HepG2 (cell line): Measurements from ENCODE around the gene ELMO2. TPM values are rescaled to one million over a fixed set of nuclear protein-coding genes. Genes with fewer than 3 reads are reported as not detected.

ENCODE experiments used
- E2F5 ChIP-seq: sonication (generic); formaldehyde crosslinking; conservative IDR thresholded peaks from 2 replicates; pipeline ENCODE4 v1.4.0; 2020; ENCODE audit warnings: missing genetic modification reagents
- MXD1 ChIP-seq: sonication (generic); formaldehyde crosslinking; IDR thresholded peaks from 2 replicates; pipeline ENCODE4 v1.4.0; 2020; ENCODE audit warnings: mild to moderate bottlenecking, missing genetic modification reagents
- PLSCR1 ChIP-seq: sonication (generic); formaldehyde crosslinking; IDR thresholded peaks from 2 replicates; pipeline ENCODE4 v1.5.0; 2020; ENCODE audit warnings: missing genetic modification reagents, mild to moderate bottlenecking, borderline replicate concordance
- PRMT3 ChIP-seq: sonication (generic); formaldehyde crosslinking; IDR thresholded peaks from 2 replicates; pipeline ENCODE4 v1.8.1; 2022; ENCODE audit warnings: low read depth, mild to moderate bottlenecking, moderate library complexity, missing genetic modification reagents, borderline replicate concordance
- RERE ChIP-seq: IDR thresholded peaks from 2 replicates; pipeline ENCODE4 v1.6.1; 2016; ENCODE audit warnings: low read depth, missing genetic modification reagents, missing compliant biosample characterization
- TSC22D2 ChIP-seq: sonication (generic); formaldehyde crosslinking; IDR thresholded peaks from 2 replicates; pipeline ENCODE4 v1.5.1; 2020; ENCODE audit warnings: missing genetic modification reagents, mild to moderate bottlenecking, borderline replicate concordance
- ZFP82 ChIP-seq: sonication (generic); formaldehyde crosslinking; IDR thresholded peaks from 2 replicates; pipeline ENCODE4 v1.5.1; 2020; ENCODE audit warnings: mild to moderate bottlenecking, missing genetic modification reagents, borderline replicate concordance
- ZNF496 ChIP-seq: sonication (generic); formaldehyde crosslinking; IDR thresholded peaks from 2 replicates; pipeline ENCODE4 v1.8.1; 2023; ENCODE audit warnings: mild to moderate bottlenecking, moderate library complexity, missing genetic modification reagents; ENCODE audit not compliant: insufficient replicate concordance
- polyA plus RNA-seq, 8 experiments: library from polyadenylated mRNA; depleted of rRNA in 3 of 8; stranded (reverse) in 7 of 8; unstranded in 1 of 8; fragments of >200 nt; fragmentation: Illumina TruSeq in 4 of 8; extraction: Trizol in 4 of 8; gene quantifications; 2 replicates each; pipeline versions ENCODE4 v1.2.1 to v1.2.3, GENCODE V29; 2011 to 2016; ENCODE audit warnings: low read depth in 4 of 8, missing spikeins in 1 of 8, mixed read lengths in 1 of 8; ENCODE audit not compliant: insufficient read depth in 1 of 8
- total RNA-seq, 5 experiments: library from RNA; depleted of rRNA; stranded (reverse); fragments of >200 nt; fragmentation: Illumina TruSeq; extraction: Trizol; gene quantifications; 2 replicates each; pipeline ENCODE4 v1.2.3, GENCODE V29; 2016; ENCODE audit warnings: low read depth in 1 of 5

ELMO2 gene
- total and polyA plus RNA-seq, 2 of the 13 experiments (the other 11 are each of a cell fraction or from before 2014, with no cell fraction given), result 30.6 to 35.7 TPM

- no peak for TF ChIP-seq RERE (CRISPR knock-in tag)
- TF ChIP-seq PLSCR1 (CRISPR knock-in tag), result no peak
- TF ChIP-seq E2F5 (CRISPR knock-in tag), result no peak
- TF ChIP-seq PRMT3, result no peak
- TF ChIP-seq MXD1 (CRISPR knock-in tag), result no peak
- TF ChIP-seq ZNF496 (CRISPR knock-in tag), result no peak
- TF ChIP-seq TSC22D2 (CRISPR knock-in tag), result no peak
- no peak for TF ChIP-seq ZFP82 (CRISPR knock-in tag)
Observed at GRCh38 chr20:46365487-46366220, 40.8 kb downstream of the ELMO2 start (continued).
